ENCODE measurements around the gene AQP1. TPM values are rescaled to one million over a fixed set of nuclear protein-coding genes. Genes with fewer than 3 reads are reported as not detected.

The AQP1 gene
- total RNA-seq, 2 experiments from 2014 or later = 0.36 to 0.62 TPM

- Mint-ChIP-seq H3K9me3 (no peaks in the 10 kb centered on the region), H3K27me3 (no peaks in the 10 kb centered on the region), H3K4me1 (ENCODE audit: low read depth) (no peaks in the 10 kb centered on the region), H3K27ac (no peak overlapping the region), H3K36me3 (no peaks in the 10 kb centered on the region), H3K4me3 (no peak overlapping the region)
- DNase-seq = no peak
- ChIA-PET CTCF (no interaction called here), POLR2A (interaction anchor here (0.5 kb wide), 1 partner anchor 9 kb away, joined by 3 read pairs; no protein-coding TSS in a partner anchor)
- intact Hi-C loops (cut with micrococcal nuclease) = no loop called here
Observed at GRCh38 chr7:30920584-30921539, 9.2 kb downstream of the AQP1 start.

GRCh38 chr7:30921540-30922401, 10.1 kb downstream of the AQP1 start:
- no peaks in the 10 kb centered on the region for H3K27me3 Mint-ChIP-seq
- ChIA-PET CTCF (no interaction called here), POLR2A (no interaction called here)
- intact Hi-C loops (cut with micrococcal nuclease) = no loop called here
- peak; percentile 4 for DNase-seq
- H3K4me1 Mint-ChIP-seq (ENCODE audit: low read depth) = no peaks in the 10 kb centered on the region
- no peaks in the 10 kb centered on the region for H3K36me3 Mint-ChIP-seq
- H3K4me3 Mint-ChIP-seq = no peak overlapping the region
- H3K27ac Mint-ChIP-seq = no peak overlapping the region
- H3K9me3 Mint-ChIP-seq = peaks cover 4% of the 10 kb centered on the region

GRCh38 chr7:30922596-30922995, 10.9 kb downstream of the AQP1 start:
- H3K27me3 Mint-ChIP-seq = no peaks in the 10 kb centered on the region
- POLR2A ChIA-PET = no interaction called here
- no peak overlapping the region for H3K27ac Mint-ChIP-seq
- intact Hi-C loops (cut with micrococcal nuclease) = no loop called here
- CTCF ChIA-PET = interaction anchor here (1.2 kb wide), 1 partner anchor 63 kb away, joined by 4 read pairs; no protein-coding TSS in a partner anchor
- no peak for DNase-seq
- H3K4me1 Mint-ChIP-seq (ENCODE audit: low read depth) = no peaks in the 10 kb centered on the region
- H3K36me3 Mint-ChIP-seq = no peaks in the 10 kb centered on the region
- no peak overlapping the region for H3K4me3 Mint-ChIP-seq
- peaks cover 12% of the 10 kb centered on the region for H3K9me3 Mint-ChIP-seq

GRCh38 chr7:30923009-30923773, 11.5 kb downstream of the AQP1 start:
- ChIA-PET POLR2A (no interaction called here), CTCF (interaction anchor here (1.2 kb wide), 1 partner anchor 62 kb away, joined by 4 read pairs; no protein-coding TSS in a partner anchor)
- intact Hi-C loops (cut with micrococcal nuclease) = no loop called here
- DNase-seq = peak; percentile 3
- H3K4me3 Mint-ChIP-seq = no peak overlapping the region
- no peaks in the 10 kb centered on the region for H3K27me3 Mint-ChIP-seq
- no peaks in the 10 kb centered on the region for H3K4me1 Mint-ChIP-seq (ENCODE audit: low read depth)
- H3K9me3 Mint-ChIP-seq = peaks cover 14% of the 10 kb centered on the region
- H3K36me3 Mint-ChIP-seq = no peaks in the 10 kb centered on the region
- H3K27ac Mint-ChIP-seq = no peak overlapping the region

GRCh38 chr7:30923774-30924413, 12.2 kb downstream of the AQP1 start:
- no peaks in the 10 kb centered on the region for H3K36me3 Mint-ChIP-seq
- H3K4me1 Mint-ChIP-seq (ENCODE audit: low read depth) = no peaks in the 10 kb centered on the region
- no peak overlapping the region for H3K4me3 Mint-ChIP-seq
- no peaks in the 10 kb centered on the region for H3K27me3 Mint-ChIP-seq
- POLR2A ChIA-PET = no interaction called here
- CTCF ChIA-PET = interaction anchor here (1.2 to 1.5 kb wide), 2 partner anchors 15 to 61 kb away, joined by 4 to 6 read pairs; no protein-coding TSS in a partner anchor
- intact Hi-C loops (cut with micrococcal nuclease) = no loop called here
- peaks cover 14% of the 10 kb centered on the region for H3K9me3 Mint-ChIP-seq
- no peak overlapping the region for H3K27ac Mint-ChIP-seq
- peak; percentile 4 for DNase-seq

GRCh38 chr7:30924624-30925023, 13.0 kb downstream of the AQP1 start:
- H3K9me3 Mint-ChIP-seq = peaks cover 14% of the 10 kb centered on the region
- H3K4me1 Mint-ChIP-seq (ENCODE audit: low read depth) = no peaks in the 10 kb centered on the region
- H3K27ac Mint-ChIP-seq = no peak overlapping the region
- DNase-seq = peak; percentile 4
- intact Hi-C loops (cut with micrococcal nuclease) = no loop called here
- no peak overlapping the region for H3K4me3 Mint-ChIP-seq
- POLR2A ChIA-PET = no interaction called here
- H3K27me3 Mint-ChIP-seq = no peaks in the 10 kb centered on the region
- no peaks in the 10 kb centered on the region for H3K36me3 Mint-ChIP-seq
- CTCF ChIA-PET = interaction anchor here (1.5 kb wide), 1 partner anchor 14 kb away, joined by 6 read pairs; no protein-coding TSS in a partner anchor

- no peak for DNase-seq
- intact Hi-C loops (cut with micrococcal nuclease) = no loop called here
Observed at GRCh38 chr7:30925117-30925516, 13.5 kb downstream of the AQP1 start.

GRCh38 chr7:30925913-30926312, 14.3 kb downstream of the AQP1 start:
- Mint-ChIP-seq H3K36me3 (no peaks in the 10 kb centered on the region), H3K9me3 (peaks cover 14% of the 10 kb centered on the region), H3K27ac (no peak overlapping the region), H3K4me1 (ENCODE audit: low read depth) (no peaks in the 10 kb centered on the region), H3K4me3 (no peak overlapping the region), H3K27me3 (no peaks in the 10 kb centered on the region)
- ChIA-PET CTCF (no interaction called here), POLR2A (no interaction called here)
- intact Hi-C loops (cut with micrococcal nuclease) = no loop called here
- peak; percentile 3 for DNase-seq

More at GRCh38 chr7:30925117-30925516, 13.5 kb downstream of the AQP1 start:
- Mint-ChIP-seq H3K9me3 (peaks cover 14% of the 10 kb centered on the region), H3K27ac (no peak overlapping the region), H3K4me3 (no peak overlapping the region), H3K4me1 (ENCODE audit: low read depth) (no peaks in the 10 kb centered on the region), H3K36me3 (no peaks in the 10 kb centered on the region), H3K27me3 (no peaks in the 10 kb centered on the region)
- POLR2A ChIA-PET = no interaction called here
- CTCF ChIA-PET = interaction anchor here (1.5 kb wide), 1 partner anchor 13 kb away, joined by 6 read pairs; no protein-coding TSS in a partner anchor

GRCh38 chr7:30926313-30926712, 14.7 kb downstream of the AQP1 start:
- intact Hi-C loops (cut with micrococcal nuclease) = no loop called here
- Mint-ChIP-seq H3K4me1 (ENCODE audit: low read depth) (no peaks in the 10 kb centered on the region), H3K27ac (no peak overlapping the region), H3K36me3 (no peaks in the 10 kb centered on the region), H3K4me3 (no peak overlapping the region), H3K27me3 (no peaks in the 10 kb centered on the region), H3K9me3 (peaks cover 14% of the 10 kb centered on the region)
- ChIA-PET POLR2A (no interaction called here), CTCF (no interaction called here)
- DNase-seq = peak; percentile 5

GRCh38 chr7:30927040-30927439, 15.4 kb downstream of the AQP1 start:
- intact Hi-C loops (cut with micrococcal nuclease) = no loop called here
- Mint-ChIP-seq H3K36me3 (no peaks in the 10 kb centered on the region), H3K27ac (no peak overlapping the region), H3K27me3 (peaks cover 2% of the 10 kb centered on the region), H3K4me1 (ENCODE audit: low read depth) (no peaks in the 10 kb centered on the region), H3K4me3 (no peak overlapping the region), H3K9me3 (peaks cover 14% of the 10 kb centered on the region)
- POLR2A ChIA-PET = no interaction called here
- DNase-seq = peak; percentile 6
- CTCF ChIA-PET = interaction anchor here (4.3 kb wide), 1 partner anchor 12 kb away, joined by 23 read pairs; no protein-coding TSS in a partner anchor

- no peaks in the 10 kb centered on the region for H3K36me3 Mint-ChIP-seq
- DNase-seq = no peak
- CTCF ChIA-PET = interaction anchor here (4.3 kb wide), 1 partner anchor 12 kb away, joined by 23 read pairs; no protein-coding TSS in a partner anchor
- intact Hi-C loops (cut with micrococcal nuclease) = no loop called here
- peaks cover 14% of the 10 kb centered on the region for H3K9me3 Mint-ChIP-seq
- no peak overlapping the region for H3K4me3 Mint-ChIP-seq
- H3K27ac Mint-ChIP-seq = no peak overlapping the region
- no peaks in the 10 kb centered on the region for H3K4me1 Mint-ChIP-seq (ENCODE audit: low read depth)
- POLR2A ChIA-PET = no interaction called here
- peaks cover 2% of the 10 kb centered on the region for H3K27me3 Mint-ChIP-seq
Observed at GRCh38 chr7:30927559-30927958, 15.9 kb downstream of the AQP1 start.

Data from activated CD4-positive, alpha-beta memory T cell treated with anti-CD3 and anti-CD28 coated beads for 36 hours (primary cell).